KMS-11 (cell line): ENCODE measurements around the gene WEE2.

Experiments
- H2AFZ ChIP-seq: fragments of 200-600 bp; sonication (generic); 2 replicates; pipeline ENCODE4 v1.6.1; 2016; ENCODE audit warnings: antibody characterized with exemption, mixed run types, low read depth
- H3K27ac ChIP-seq: fragments of 200-600 bp; sonication (generic); 2 replicates; pipeline ENCODE4 v1.6.1; 2016; ENCODE audit warnings: mild to moderate bottlenecking, mixed run types
- H3K27me3 ChIP-seq: fragments of 200-600 bp; sonication (generic); 2 replicates; pipeline ENCODE4 v1.6.1; 2017; ENCODE audit warnings: mild to moderate bottlenecking, low read depth, mixed run types, moderate library complexity; ENCODE audit not compliant: insufficient read depth
- H3K36me3 ChIP-seq: fragments of 200-600 bp; sonication (generic); 2 replicates; pipeline ENCODE4 v1.6.1; 2017; ENCODE audit warnings: mild to moderate bottlenecking, mixed run types; ENCODE audit not compliant: insufficient read depth
- H3K4me1 ChIP-seq: fragments of 200-600 bp; sonication (generic); 2 replicates; pipeline ENCODE4 v1.6.1; 2016; ENCODE audit warnings: mild to moderate bottlenecking, low read depth, mixed run types; ENCODE audit not compliant: poor library complexity, severe bottlenecking
- H3K4me2 ChIP-seq: fragments of 200-600 bp; sonication (generic); 2 replicates; pipeline ENCODE4 v1.7.0; 2016; ENCODE audit warnings: mild to moderate bottlenecking, mixed run types
- H3K4me3 ChIP-seq: fragments of 200-600 bp; sonication (generic); IDR thresholded peaks from 2 replicates; pipeline ENCODE4 v1.6.1; 2017; ENCODE audit warnings: low read depth, low read length, mixed read lengths; ENCODE audit not compliant: insufficient read depth
- H3K79me2 ChIP-seq: fragments of 200-600 bp; sonication (generic); 2 replicates; pipeline ENCODE4 v1.6.1; 2016; ENCODE audit warnings: low read depth, mixed run types; ENCODE audit not compliant: insufficient read depth
- H3K9ac ChIP-seq: fragments of 200-600 bp; sonication (generic); 2 replicates; pipeline ENCODE4 v1.6.1; 2016; ENCODE audit warnings: mild to moderate bottlenecking, mixed run types
- H4K20me1 ChIP-seq: fragments of 200-600 bp; sonication (generic); 2 replicates; pipeline ENCODE4 v1.6.1; 2016; ENCODE audit warnings: mild to moderate bottlenecking, mixed run types; ENCODE audit not compliant: insufficient read depth
- TF ChIP-seq, protein P1 (sequence below): fragments of 200-600 bp; sonication (generic); conservative IDR thresholded peaks from 2 replicates; pipeline ENCODE4 v1.6.1; 2017; ENCODE audit warnings: low read depth, mild to moderate bottlenecking, antibody characterized with exemption, low read length, moderate library complexity, mixed read lengths

The WEE2 gene

GRCh38 chr7:141675436-141676215 lies 32.5 kb upstream of the WEE2 start:
- Histone ChIP-seq H3K4me1 (no peaks in the 10 kb centered on the region), H4K20me1 (no peaks in the 10 kb centered on the region), H3K4me2 (no peak overlapping the region)

DNA sequence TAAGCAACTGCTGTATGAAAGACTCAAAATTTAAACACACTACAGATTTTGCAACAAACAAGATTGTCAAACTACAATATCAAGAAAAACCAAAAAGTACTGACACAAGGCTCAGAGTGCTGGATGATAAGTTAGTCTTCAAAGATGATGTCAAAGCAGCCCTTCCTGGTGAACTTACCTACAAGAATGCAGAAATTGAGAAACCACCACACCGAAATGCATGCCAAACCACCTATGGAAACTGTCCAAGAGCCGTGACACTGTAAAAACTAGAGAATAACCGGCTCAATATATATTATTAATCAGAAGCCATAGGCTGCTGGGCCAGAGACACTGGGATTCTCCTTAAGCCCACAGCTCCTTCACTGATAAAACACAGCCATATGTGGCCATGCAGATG lies 31.5 kb upstream of the WEE2 start:
- Histone ChIP-seq H3K4me2 (no peak overlapping the region), H3K9ac (no peak overlapping the region), H3K4me1 (no peaks in the 10 kb centered on the region), H3K4me3 (no peak overlapping the region), H4K20me1 (no peaks in the 10 kb centered on the region), H3K36me3 (no peaks in the 10 kb centered on the region), H3K27ac (no peak overlapping the region), H3K79me2 (no peaks in the 10 kb centered on the region), H3K27me3 (no peaks in the 10 kb centered on the region), H2AFZ (no peak overlapping the region)
- TF ChIP-seq, protein P1, sequence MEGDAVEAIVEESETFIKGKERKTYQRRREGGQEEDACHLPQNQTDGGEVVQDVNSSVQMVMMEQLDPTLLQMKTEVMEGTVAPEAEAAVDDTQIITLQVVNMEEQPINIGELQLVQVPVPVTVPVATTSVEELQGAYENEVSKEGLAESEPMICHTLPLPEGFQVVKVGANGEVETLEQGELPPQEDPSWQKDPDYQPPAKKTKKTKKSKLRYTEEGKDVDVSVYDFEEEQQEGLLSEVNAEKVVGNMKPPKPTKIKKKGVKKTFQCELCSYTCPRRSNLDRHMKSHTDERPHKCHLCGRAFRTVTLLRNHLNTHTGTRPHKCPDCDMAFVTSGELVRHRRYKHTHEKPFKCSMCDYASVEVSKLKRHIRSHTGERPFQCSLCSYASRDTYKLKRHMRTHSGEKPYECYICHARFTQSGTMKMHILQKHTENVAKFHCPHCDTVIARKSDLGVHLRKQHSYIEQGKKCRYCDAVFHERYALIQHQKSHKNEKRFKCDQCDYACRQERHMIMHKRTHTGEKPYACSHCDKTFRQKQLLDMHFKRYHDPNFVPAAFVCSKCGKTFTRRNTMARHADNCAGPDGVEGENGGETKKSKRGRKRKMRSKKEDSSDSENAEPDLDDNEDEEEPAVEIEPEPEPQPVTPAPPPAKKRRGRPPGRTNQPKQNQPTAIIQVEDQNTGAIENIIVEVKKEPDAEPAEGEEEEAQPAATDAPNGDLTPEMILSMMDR = no peak

More at GRCh38 chr7:141675436-141676215, 32.5 kb upstream of the WEE2 start:
- no peak overlapping the region for H3K4me3 ChIP-seq
- H3K9ac ChIP-seq = no peak overlapping the region
- H3K27me3 ChIP-seq = no peaks in the 10 kb centered on the region
- no peak overlapping the region for H2AFZ ChIP-seq
- TF ChIP-seq, protein P1 = no peak
- H3K36me3 ChIP-seq = no peaks in the 10 kb centered on the region
- no peak overlapping the region for H3K27ac ChIP-seq
- H3K79me2 ChIP-seq = no peaks in the 10 kb centered on the region

- Histone ChIP-seq H3K9ac (no peak overlapping the region), H3K79me2 (no peaks in the 10 kb centered on the region), H3K27ac (no peak overlapping the region), H3K4me2 (no peak overlapping the region), H4K20me1 (no peaks in the 10 kb centered on the region), H3K4me1 (no peaks in the 10 kb centered on the region), H3K27me3 (no peaks in the 10 kb centered on the region), H3K36me3 (no peaks in the 10 kb centered on the region), H3K4me3 (no peak overlapping the region), H2AFZ (no peak overlapping the region)
- TF ChIP-seq, protein P1 = no peak
Measured at GRCh38 chr7:141679014-141679413, 29.1 kb upstream of the WEE2 start.

DNA sequence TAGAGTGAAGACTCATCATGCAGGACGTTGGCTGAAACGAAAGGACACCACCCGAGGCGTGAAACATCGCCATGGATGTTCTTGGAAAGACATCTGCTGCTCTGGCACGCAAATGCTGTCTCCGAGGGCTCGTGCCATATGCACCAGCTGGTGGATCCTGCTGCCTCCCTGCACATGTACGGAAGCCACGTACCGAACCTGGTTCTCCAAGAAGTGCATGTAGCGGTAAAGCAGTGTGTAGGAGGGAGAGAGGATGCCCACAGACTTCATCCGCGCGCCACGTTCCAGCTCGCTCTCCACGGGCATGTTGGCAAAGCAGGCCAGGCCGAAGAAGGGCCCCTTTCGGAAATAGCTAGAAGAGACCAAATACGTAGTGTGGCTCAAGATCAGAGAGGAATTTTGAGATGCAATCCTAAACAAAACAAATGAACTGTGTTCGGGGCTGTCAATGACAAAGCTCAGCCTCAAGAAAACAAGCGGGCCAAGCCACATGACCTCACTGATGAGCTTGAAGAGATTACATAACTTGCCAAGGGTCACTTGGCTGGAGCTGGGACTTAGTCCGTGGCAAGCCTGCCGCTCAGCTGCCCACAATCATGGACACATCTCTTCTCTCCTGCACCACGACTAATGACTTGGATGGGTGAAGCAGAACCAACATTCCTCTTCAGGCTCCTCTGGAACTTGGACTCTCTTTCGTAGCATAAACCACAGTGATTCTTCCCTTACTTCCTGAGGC lies 22.7 kb upstream of the WEE2 start:
- Histone ChIP-seq H3K36me3 (no peaks in the 10 kb centered on the region), H3K4me2 (no peak overlapping the region), H3K27me3 (no peaks in the 10 kb centered on the region), H4K20me1 (no peaks in the 10 kb centered on the region), H3K27ac (no peak overlapping the region), H2AFZ (no peak overlapping the region), H3K79me2 (no peaks in the 10 kb centered on the region), H3K4me3 (no peak overlapping the region), H3K4me1 (no peaks in the 10 kb centered on the region), H3K9ac (no peak overlapping the region)
- TF ChIP-seq, protein P1 = no peak
